GM23248 (cell line): ENCODE measurements around the gene SPPL2B. TPM values are rescaled to one million over a fixed set of nuclear protein-coding genes. Genes with fewer than 3 reads are reported as not detected.

Experiments used
- DNase-seq: peaks from one replicate; pipeline ENCODE4 v3.0.0-alpha.2; 2015
- H2AFZ ChIP-seq: fragments of 200-600 bp; sonication (generic); 2 replicates; pipeline ENCODE4 v1.6.1; 2016; ENCODE audit warnings: antibody characterized with exemption
- H3F3A ChIP-seq: fragments of 200-600 bp; sonication (generic); 2 replicates; pipeline ENCODE4 v1.6.1; 2016; ENCODE audit warnings: mild to moderate bottlenecking, antibody characterized with exemption, mixed run types; ENCODE audit not compliant: insufficient read depth
- H3K27ac ChIP-seq: fragments of 200-600 bp; sonication (generic); 2 replicates; pipeline ENCODE4 v1.5.1; 2016; ENCODE audit warnings: mild to moderate bottlenecking
- H3K27me3 ChIP-seq: fragments of 200-600 bp; sonication (generic); replicated peaks from 2 replicates; pipeline ENCODE4 v1.6.1; 2016; ENCODE audit warnings: mild to moderate bottlenecking; ENCODE audit not compliant: insufficient read depth
- H3K36me3 ChIP-seq: fragments of 200-600 bp; sonication (generic); 2 replicates; pipeline ENCODE4 v1.6.1; 2016; ENCODE audit warnings: low read depth, mild to moderate bottlenecking
- H3K4me1 ChIP-seq: fragments of 200-600 bp; sonication (generic); 2 replicates; pipeline ENCODE4 v1.6.1; 2016; ENCODE audit warnings: mild to moderate bottlenecking; ENCODE audit not compliant: insufficient read depth
- H3K4me2 ChIP-seq: fragments of 200-600 bp; sonication (generic); one replicate; pipeline ENCODE4 v1.6.1; 2016; ENCODE audit warnings: mild to moderate bottlenecking; ENCODE audit not compliant: unreplicated experiment
- H3K4me3 ChIP-seq: fragments of 200-600 bp; sonication (generic); 2 replicates; pipeline ENCODE4 v1.5.1; 2016; ENCODE audit warnings: mild to moderate bottlenecking
- H3K79me2 ChIP-seq: fragments of 200-600 bp; sonication (generic); 2 replicates; pipeline ENCODE4 v1.6.1; 2016; ENCODE audit warnings: mild to moderate bottlenecking; ENCODE audit not compliant: insufficient read depth
- H3K9ac ChIP-seq: fragments of 200-600 bp; sonication (generic); 2 replicates; pipeline ENCODE4 v1.6.1; 2016; ENCODE audit warnings: mild to moderate bottlenecking
- H3K9me2 ChIP-seq: fragments of 200-600 bp; sonication (generic); 2 replicates; pipeline ENCODE4 v1.6.1; 2016; ENCODE audit warnings: mixed run types, mild to moderate bottlenecking, moderate library complexity; ENCODE audit not compliant: insufficient read depth
- H3K9me3 ChIP-seq: fragments of 200-600 bp; sonication (generic); one replicate; pipeline ENCODE4 v1.6.1; 2017; ENCODE audit warnings: low read depth
- H4K20me1 ChIP-seq: fragments of 200-600 bp; sonication (generic); 2 replicates; pipeline ENCODE4 v1.6.0; 2016; ENCODE audit not compliant: insufficient read depth
- EZH2 ChIP-seq: fragments of 200-600 bp; sonication (generic); IDR thresholded peaks from 2 replicates; pipeline ENCODE4 v1.6.1; 2018; ENCODE audit warnings: antibody characterized with exemption, mild to moderate bottlenecking; ENCODE audit not compliant: insufficient read depth, poor library complexity, severe bottlenecking
- EZH2phosphoT487 ChIP-seq: fragments of 200-600 bp; sonication (generic); IDR thresholded peaks from 2 replicates; pipeline ENCODE4 v1.6.1; 2018; ENCODE audit warnings: antibody characterized with exemption, moderate library complexity, mild to moderate bottlenecking, low read depth; ENCODE audit not compliant: insufficient read depth
- WGBS, 2 experiments: methylation state at CpG; one replicate each; pipeline ENCODE4 v1.1.6; 2015 to 2017; ENCODE audit warnings: low lambda C conversion rate in 2 of 2, low coverage in 1 of 2; ENCODE audit errors: missing lambda C conversion rate in 2 of 2; 5-methylcytosine and 5-hydroxymethylcytosine counted together
- in situ Hi-C: fragments of 300-500 bp; cut with MboI; formaldehyde crosslinking; loops from 2 replicates; pipeline ENCODE4 v1.15.0; 2020
- polyA plus RNA-seq: library from polyadenylated mRNA; unstranded; fragments of >200 nt; fragmentation: Nextera tagmentation; extraction: Ambion mirVana; gene quantifications from 2 replicates; pipeline ENCODE4 v1.2.1, GENCODE V29; 2016
- total RNA-seq: library from RNA; depleted of rRNA; stranded (reverse); fragments of >200 nt; shearing (Covaris generic); gene quantifications from 2 replicates; pipeline ENCODE4 v1.2.3, GENCODE V29; 2014

The SPPL2B gene
- total and polyA plus RNA-seq, 2 experiments from 2014 or later, result 38.9 to 43.0 TPM

DNA sequence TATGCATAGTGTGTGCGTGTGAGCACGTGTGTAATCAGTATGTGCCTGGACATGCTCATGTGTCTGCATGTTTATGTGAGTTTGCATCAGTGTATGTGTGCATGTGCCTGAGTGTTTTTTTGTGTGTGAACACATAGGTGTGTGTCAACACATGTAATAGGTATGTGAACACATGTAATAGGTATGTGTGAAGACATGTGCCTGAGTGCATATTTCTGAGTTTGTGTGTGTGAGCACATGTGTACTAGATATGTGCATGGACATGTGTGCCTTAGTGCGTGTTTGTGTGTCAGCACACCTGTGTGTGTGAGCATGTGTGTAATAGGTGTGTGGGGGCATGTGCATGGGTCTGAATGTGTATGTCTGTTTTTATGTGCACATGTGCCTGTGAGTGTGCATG is 7.4 kb downstream of the SPPL2B start:
- Histone ChIP-seq H3K4me1 (no peaks in the 10 kb centered on the region), H3K4me2 (no peak overlapping the region), H3K9me2 (no peaks in the 10 kb centered on the region), H3K4me3 (no peak overlapping the region), H3K27ac (no peak overlapping the region), H3F3A (peaks cover 16% of the 10 kb centered on the region; the same call in 1 of the 2 replicates), H3K9ac (no peak overlapping the region), H3K9me3 (no peaks in the 10 kb centered on the region), H4K20me1 (no peaks in the 10 kb centered on the region; the same call in 1 of the 2 replicates), H2AFZ (no peak overlapping the region), H3K79me2 (peaks cover 62% of the 10 kb centered on the region), H3K27me3 (no peaks in the 10 kb centered on the region), H3K36me3 (no peaks in the 10 kb centered on the region)
- 85 to 89% methylated on average over 3 of the region's 3 CpGs for WGBS, 2 experiments
- no peak for TF ChIP-seq EZH2phosphoT487
- no peak for TF ChIP-seq EZH2
- in situ Hi-C loops, result no loop called here
- DNase-seq, result no peak

DNA sequence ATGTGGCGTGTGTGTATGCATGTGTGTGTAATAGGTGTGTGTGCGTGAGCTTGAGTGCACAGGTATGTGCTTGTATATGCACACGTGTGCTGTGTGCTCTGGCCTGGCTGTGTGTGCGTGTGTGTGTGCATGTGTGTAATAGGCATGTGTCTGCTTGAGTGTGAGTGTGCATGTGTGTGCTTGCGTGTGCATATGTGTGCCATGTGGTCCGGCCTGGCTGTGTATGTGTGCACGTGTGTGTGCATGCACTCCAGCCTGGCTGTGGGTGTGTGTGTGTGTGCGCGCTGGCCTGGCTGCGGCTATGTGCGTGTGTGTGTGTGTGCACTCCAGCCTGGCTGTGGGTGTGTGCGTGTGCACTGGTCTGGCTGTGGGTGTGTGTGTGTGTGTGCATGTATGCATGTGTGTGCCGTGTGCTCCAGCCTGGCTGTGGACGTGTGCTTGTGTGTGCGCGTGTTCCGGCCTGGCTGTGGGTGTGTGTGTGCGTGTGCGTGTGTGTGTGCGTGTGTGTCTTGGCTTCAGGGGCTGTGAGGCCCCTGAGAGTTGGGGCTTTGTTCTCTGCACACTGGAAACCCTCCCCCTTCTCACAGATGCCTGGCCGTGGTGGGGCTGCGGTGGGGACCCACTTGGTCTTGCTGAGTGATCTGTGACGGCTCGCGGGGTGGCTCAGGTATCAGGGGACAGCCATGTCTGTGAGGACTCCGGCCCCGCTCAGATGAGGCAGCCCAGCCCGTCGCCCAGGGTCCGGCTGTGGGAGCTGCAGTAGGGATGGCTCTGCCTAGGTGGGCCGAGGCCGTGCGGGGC is 8.2 kb downstream of the SPPL2B start:
- H3F3A ChIP-seq, result peaks cover 16% of the 10 kb centered on the region; the same call in 1 of the 2 replicates
- TF ChIP-seq EZH2 (no peak), EZH2phosphoT487 (no peak)
- DNase-seq, result no peak
- H3K27me3 ChIP-seq, result no peaks in the 10 kb centered on the region
- WGBS, 2 experiments, result 91 to 93% methylated on average over 22 to 31 of the region's 33 CpGs
- no peak overlapping the region for H3K4me2 ChIP-seq
- H3K9ac ChIP-seq, result no peak overlapping the region
- no peaks in the 10 kb centered on the region for H3K36me3 ChIP-seq
- no peak overlapping the region for H2AFZ ChIP-seq
- no peaks in the 10 kb centered on the region for H3K9me3 ChIP-seq
- H3K9me2 ChIP-seq, result no peaks in the 10 kb centered on the region
- no peaks in the 10 kb centered on the region for H3K4me1 ChIP-seq
- H3K4me3 ChIP-seq, result no peak overlapping the region
- no peaks in the 10 kb centered on the region; the same call in 1 of the 2 replicates for H4K20me1 ChIP-seq
- H3K27ac ChIP-seq, result no peak overlapping the region
- H3K79me2 ChIP-seq, result peaks cover 53% of the 10 kb centered on the region
- in situ Hi-C loops, result no loop called here

DNA sequence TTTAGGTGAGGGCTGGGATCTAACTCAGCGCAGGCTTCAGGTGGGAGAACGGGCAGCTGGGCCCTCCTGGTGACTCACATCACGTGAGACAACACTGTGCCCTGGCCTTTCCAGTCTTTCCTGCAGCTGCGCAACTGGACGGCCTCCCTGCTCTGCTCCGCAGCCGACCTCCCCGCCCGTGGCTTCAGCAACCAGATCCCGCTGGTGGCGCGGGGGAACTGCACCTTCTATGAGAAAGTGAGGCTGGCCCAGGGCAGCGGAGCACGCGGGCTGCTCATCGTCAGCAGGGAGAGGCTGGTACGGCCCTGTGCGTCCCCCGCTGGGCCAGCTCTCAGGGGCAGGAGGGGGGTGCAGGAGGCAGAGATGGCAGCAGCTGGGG is 8.8 kb downstream of the SPPL2B start:
- WGBS, 2 experiments, result 62 to 68% methylated on average over 15 to 19 of the region's 19 CpGs
- DNase-seq, result peak; percentile 47

DNA sequence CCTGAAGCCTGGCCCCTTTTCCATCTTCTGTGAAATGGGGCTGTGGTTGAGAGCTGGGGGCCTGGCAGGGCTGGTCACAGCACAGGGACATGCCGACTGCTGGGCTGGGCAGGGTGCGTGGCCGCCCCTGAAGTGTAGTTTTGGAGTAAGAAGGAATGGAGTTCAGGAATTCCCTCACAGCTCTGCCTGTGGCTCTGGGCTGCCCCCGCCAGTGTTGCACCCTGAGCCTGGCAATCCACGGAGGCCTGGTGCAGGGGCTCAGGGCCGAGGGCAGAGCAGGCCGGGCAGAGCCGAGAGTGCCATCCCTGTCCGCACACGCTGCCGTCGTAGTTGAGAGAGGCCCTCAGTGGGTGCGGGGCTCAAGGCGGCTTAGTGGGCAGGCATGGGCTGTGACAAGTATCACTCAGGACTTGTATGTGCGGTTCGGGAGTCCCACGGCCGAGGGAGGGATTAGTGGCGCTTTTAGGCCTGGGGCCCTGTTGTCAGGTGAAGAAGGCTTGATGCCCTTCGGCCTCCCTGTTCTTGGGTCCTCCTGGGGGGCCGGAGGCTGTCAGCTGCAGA is 9.7 kb downstream of the SPPL2B start:
- DNase-seq, result no peak
- H3K4me1 ChIP-seq, result no peaks in the 10 kb centered on the region
- peaks cover 16% of the 10 kb centered on the region; the same call in 1 of the 2 replicates for H3F3A ChIP-seq
- H4K20me1 ChIP-seq, result no peaks in the 10 kb centered on the region; the same call in 1 of the 2 replicates
- TF ChIP-seq EZH2 (no peak), EZH2phosphoT487 (no peak)
- no peak overlapping the region for H3K9ac ChIP-seq
- H2AFZ ChIP-seq, result no peak overlapping the region
- H3K27ac ChIP-seq, result no peak overlapping the region
- no peaks in the 10 kb centered on the region for H3K27me3 ChIP-seq
- no peaks in the 10 kb centered on the region for H3K36me3 ChIP-seq
- H3K9me2 ChIP-seq, result no peaks in the 10 kb centered on the region
- in situ Hi-C loops, result no loop called here
- 92 to 95% methylated on average over 20 to 21 of the region's 21 CpGs for WGBS, 2 experiments
- no peak overlapping the region for H3K4me2 ChIP-seq
- no peaks in the 10 kb centered on the region for H3K9me3 ChIP-seq
- H3K4me3 ChIP-seq, result no peak overlapping the region
- peaks cover 41% of the 10 kb centered on the region for H3K79me2 ChIP-seq

More for the DNA sequence above, 8.8 kb downstream of the SPPL2B start:
- H3K36me3 ChIP-seq, result no peaks in the 10 kb centered on the region
- H3F3A ChIP-seq, result peaks cover 16% of the 10 kb centered on the region; the same call in 1 of the 2 replicates
- H3K9me3 ChIP-seq, result no peaks in the 10 kb centered on the region
- no peak overlapping the region for H3K4me2 ChIP-seq
- in situ Hi-C loops, result no loop called here
- H3K9ac ChIP-seq, result no peak overlapping the region
- H3K79me2 ChIP-seq, result peaks cover 47% of the 10 kb centered on the region
- H3K27me3 ChIP-seq, result no peaks in the 10 kb centered on the region
- H3K4me3 ChIP-seq, result no peak overlapping the region
- TF ChIP-seq EZH2 (no peak), EZH2phosphoT487 (no peak)
- no peaks in the 10 kb centered on the region for H3K4me1 ChIP-seq
- H2AFZ ChIP-seq, result no peak overlapping the region
- no peaks in the 10 kb centered on the region; the same call in 1 of the 2 replicates for H4K20me1 ChIP-seq
- H3K27ac ChIP-seq, result no peak overlapping the region
- no peaks in the 10 kb centered on the region for H3K9me2 ChIP-seq
